HepG2 (cell line): ENCODE data around the gene CCDC183. TPM values are rescaled to one million over a fixed set of nuclear protein-coding genes. Genes with fewer than 3 reads are reported as not detected.

Experiments used
- CSRNP2 ChIP-seq: sonication (generic); formaldehyde crosslinking; conservative IDR thresholded peaks from 2 replicates; pipeline ENCODE4 v1.8.0; 2022; ENCODE audit warnings: low read depth, missing genetic modification reagents
- E2F1 ChIP-seq: sonication (generic); formaldehyde crosslinking; IDR thresholded peaks from 2 replicates; pipeline ENCODE4 v1.5.0; 2020; ENCODE audit warnings: missing genetic modification reagents
- ELF1 ChIP-seq: sonication (generic); formaldehyde crosslinking; IDR thresholded peaks from 2 replicates; pipeline ENCODE4 v1.4.0; 2020; ENCODE audit warnings: missing genetic modification reagents
- EP300 ChIP-seq, 3 experiments: sonication (generic) in 1 of 3; formaldehyde crosslinking in 1 of 3; IDR thresholded peaks; 2 replicates each; pipeline versions ENCODE4 v1.5.1 to v1.6.1; 2011 to 2020; ENCODE audit warnings: low read depth in 2 of 3, low read length in 2 of 3, borderline replicate concordance in 1 of 3, improper control_type of control experiment in 1 of 3, mild to moderate bottlenecking in 1 of 3, missing genetic modification reagents in 1 of 3, moderate library complexity in 1 of 3
- IRF9 ChIP-seq: sonication (generic); formaldehyde crosslinking; IDR thresholded peaks from 2 replicates; pipeline ENCODE4 v1.8.0; 2022; ENCODE audit warnings: missing genetic modification reagents, mild to moderate bottlenecking, borderline replicate concordance
- JUND ChIP-seq: sonication (generic); formaldehyde crosslinking; IDR thresholded peaks from 2 replicates; pipeline ENCODE4 v1.8.0; 2022; ENCODE audit warnings: mild to moderate bottlenecking, missing genetic modification reagents
- NFE2 ChIP-seq: sonication (generic); formaldehyde crosslinking; IDR thresholded peaks from 2 replicates; pipeline ENCODE4 v1.4.0; 2020; ENCODE audit warnings: missing genetic modification reagents
- PAXIP1 ChIP-seq: sonication (generic); formaldehyde crosslinking; conservative IDR thresholded peaks from 2 replicates; pipeline ENCODE4 v1.4.0; 2020; ENCODE audit warnings: mild to moderate bottlenecking, missing genetic modification reagents, moderate library complexity
- SMAD1 ChIP-seq: sonication (generic); formaldehyde crosslinking; IDR thresholded peaks from 2 replicates; pipeline ENCODE4 v1.4.0; 2020; ENCODE audit warnings: missing genetic modification reagents, low read depth, mild to moderate bottlenecking, borderline replicate concordance
- YEATS2 ChIP-seq: sonication (generic); formaldehyde crosslinking; IDR thresholded peaks from 2 replicates; pipeline ENCODE4 v1.4.0; 2020; ENCODE audit warnings: missing genetic modification reagents, borderline replicate concordance
- ZFP1 ChIP-seq: IDR thresholded peaks from 2 replicates; pipeline ENCODE4 v1.6.1; 2016
- ZMAT3 ChIP-seq: sonication (generic); formaldehyde crosslinking; conservative IDR thresholded peaks from 2 replicates; pipeline ENCODE4 v1.7.0; 2021; ENCODE audit warnings: missing genetic modification reagents
- ZNF160 ChIP-seq: sonication (generic); formaldehyde crosslinking; IDR thresholded peaks from 2 replicates; pipeline ENCODE4 v1.8.0; 2022; ENCODE audit warnings: mild to moderate bottlenecking, inconsistent platforms, missing genetic modification reagents
- ZNF558 ChIP-seq: sonication (generic); formaldehyde crosslinking; IDR thresholded peaks from 2 replicates; pipeline ENCODE4 v1.9.0; 2022; ENCODE audit warnings: mild to moderate bottlenecking, missing genetic modification reagents, borderline replicate concordance
- ZNF710 ChIP-seq: sonication (generic); formaldehyde crosslinking; IDR thresholded peaks from 2 replicates; pipeline ENCODE4 v1.5.0; 2020; ENCODE audit warnings: mild to moderate bottlenecking, missing genetic modification reagents, borderline replicate concordance
- ZNF747 ChIP-seq: sonication (generic); formaldehyde crosslinking; IDR thresholded peaks from 2 replicates; pipeline ENCODE4 v1.8.1; 2023; ENCODE audit warnings: missing genetic modification reagents, mild to moderate bottlenecking, borderline replicate concordance
- ZSCAN31 ChIP-seq: sonication (generic); formaldehyde crosslinking; IDR thresholded peaks from 2 replicates; pipeline ENCODE4 v1.5.0; 2020; ENCODE audit warnings: low read depth, mild to moderate bottlenecking, missing genetic modification reagents
- polyA plus RNA-seq, 8 experiments: library from polyadenylated mRNA; depleted of rRNA in 3 of 8; stranded (reverse) in 7 of 8; unstranded in 1 of 8; fragments of >200 nt; fragmentation: Illumina TruSeq in 4 of 8; extraction: Trizol in 4 of 8; gene quantifications; 2 replicates each; pipeline versions ENCODE4 v1.2.1 to v1.2.3, GENCODE V29; 2011 to 2016; ENCODE audit warnings: low read depth in 4 of 8, missing spikeins in 1 of 8, mixed read lengths in 1 of 8; ENCODE audit not compliant: insufficient read depth in 1 of 8
- total RNA-seq, 5 experiments: library from RNA; depleted of rRNA; stranded (reverse); fragments of >200 nt; fragmentation: Illumina TruSeq; extraction: Trizol; gene quantifications; 2 replicates each; pipeline ENCODE4 v1.2.3, GENCODE V29; 2016; ENCODE audit warnings: low read depth in 1 of 5

CCDC183 gene
- total and polyA plus RNA-seq, 2 of the 13 experiments (the other 11 are each of a cell fraction or from before 2014, with no cell fraction given) = 5.0 to 66.4 TPM

- no peak for TF ChIP-seq CSRNP2 (CRISPR knock-in tag)
- peak; percentile 81 for TF ChIP-seq PAXIP1
- TF ChIP-seq ZNF160 = peak; percentile 58; the same call in 1 of the 2 replicates
- peak; percentile 73; the same call in 1 of the 2 replicates for TF ChIP-seq ZSCAN31 (CRISPR knock-in tag)
- peak; percentile 48; the same call in 1 of the 2 replicates for TF ChIP-seq YEATS2
- no peak; the same call in 1 of the 2 replicates for TF ChIP-seq ZMAT3 (CRISPR knock-in tag)
- TF ChIP-seq SMAD1 (CRISPR knock-in tag) = no peak
- TF ChIP-seq IRF9 (CRISPR knock-in tag) = peak; percentile 64; the same call in 1 of the 2 replicates
- peak in 1 of 2 experiments; percentile 65; a peak in 2 of 4 replicates for TF ChIP-seq EP300 (IDR thresholded peaks at IDR 0.05; ENCODE audit: low read depth in 2 of 2, low read length in 2 of 2)
- no peak; the same call in 1 of the 2 replicates for TF ChIP-seq EP300 (CRISPR knock-in tag; IDR thresholded peaks at IDR 0.05; ENCODE audit: borderline replicate concordance)
- TF ChIP-seq E2F1 (CRISPR knock-in tag) = 0 out of 2 replicates have a peak, but pooled peaks have one; percentile 50
- 0 out of 2 replicates have a peak, but pooled peaks have one; percentile 23 for TF ChIP-seq ZFP1 (CRISPR knock-in tag)
- no peak; the same call in 1 of the 2 replicates for TF ChIP-seq ZNF558 (CRISPR knock-in tag)
- no peak for TF ChIP-seq JUND (CRISPR knock-in tag)
- TF ChIP-seq NFE2 (CRISPR knock-in tag) = no peak
- TF ChIP-seq ELF1 (CRISPR knock-in tag) = no peak
- peak; percentile 80 for TF ChIP-seq ZNF747 (CRISPR knock-in tag)
- TF ChIP-seq ZNF710 (CRISPR knock-in tag) = 0 out of 2 replicates have a peak, but pooled peaks have one; percentile 40
Measured at GRCh38 chr9:136799079-136799853, 3.1 kb downstream of the CCDC183 start (continued).
